Panc1 (cell line): ENCODE data around the gene SFXN3. TPM values are rescaled to one million over a fixed set of nuclear protein-coding genes. Genes with fewer than 3 reads are reported as not detected.

ENCODE experiments used
- ATAC-seq: fragments of 200-7000 bp; cut with Tn5 transposase; 2 replicates; pipeline ENCODE4 v1.9.1; 2020; ENCODE audit warnings: mild to moderate bottlenecking, moderate library complexity
- BruUV-seq: library from RNA; stranded (reverse); fragments of 400-500 nt; replicated peaks from 2 replicates; lab custom pipeline; 2021; lab: Mats Ljungman, UMichigan
- CTCF ChIA-PET: fragments of 300-600 bp; sonication (Branson Sonifier 250); formaldehyde crosslinking; loops from one replicate; lab custom pipeline; 2022; ENCODE audit warnings: antibody characterized with exemption; lab: Charles Lee
- POLR2A ChIA-PET: fragments of 300-600 bp; sonication (Branson Sonifier 250); formaldehyde crosslinking; loops from one replicate; lab custom pipeline; 2022; ENCODE audit warnings: antibody characterized with exemption; lab: Charles Lee
- DNase-seq: peaks from one replicate; pipeline ENCODE4 v3.0.0-alpha.2; 2010; ENCODE audit warnings: low read depth, low spot score
- H3K27ac ChIP-seq: 2 replicates; pipeline ENCODE4 v1.5.1; 2011; ENCODE audit warnings: mild to moderate bottlenecking, low read length, inconsistent platforms
- H3K27me3 ChIP-seq: fragments of 200-500 bp; sonication (Bioruptor generic); 2 replicates; pipeline ENCODE4 v1.6.0; 2014; ENCODE audit warnings: low read length, inconsistent platforms; ENCODE audit not compliant: control insufficient read depth, insufficient read depth
- H3K36me3 ChIP-seq: fragments of 200-500 bp; sonication (Bioruptor generic); 2 replicates; pipeline ENCODE4 v1.5.1; 2014; ENCODE audit warnings: inconsistent platforms, mild to moderate bottlenecking, low read length, moderate library complexity; ENCODE audit not compliant: control insufficient read depth, insufficient read depth
- H3K4me1 ChIP-seq: 2 replicates; pipeline ENCODE4 v1.5.1; 2011; ENCODE audit warnings: inconsistent platforms, mild to moderate bottlenecking, low read length, moderate library complexity; ENCODE audit not compliant: control insufficient read depth, insufficient read depth
- H3K4me3 ChIP-seq, 2 experiments: 2 replicates each; pipeline ENCODE4 v1.5.1; 2011 to 2012; ENCODE audit warnings: low read depth in 2 of 2, low read length in 2 of 2, mild to moderate bottlenecking in 2 of 2, inconsistent platforms in 1 of 2, moderate library complexity in 1 of 2
- H3K9me3 ChIP-seq: fragments of 200-500 bp; sonication (Bioruptor generic); 2 replicates; pipeline ENCODE4 v1.5.1; 2014; ENCODE audit warnings: low read depth, mild to moderate bottlenecking, inconsistent platforms, low read length, moderate library complexity; ENCODE audit not compliant: control insufficient read depth, insufficient read depth
- POLR2AphosphoS5 ChIP-seq: IDR thresholded peaks from 2 replicates; pipeline ENCODE4 v1.6.1; 2012; ENCODE audit warnings: mild to moderate bottlenecking, low read depth, low read length, moderate library complexity
- SIN3A ChIP-seq: IDR thresholded peaks from 2 replicates; pipeline ENCODE4 v1.6.1; 2012; ENCODE audit warnings: low read depth, mild to moderate bottlenecking, low read length, moderate library complexity, borderline replicate concordance; ENCODE audit not compliant: insufficient read depth
- TCF7L2 ChIP-seq: IDR thresholded peaks from 2 replicates; pipeline ENCODE4 v1.6.1; 2011; ENCODE audit warnings: mild to moderate bottlenecking, low read depth, low read length, inconsistent platforms
- in situ Hi-C: cut with HindIII; loops from 2 replicates; pipeline ENCODE4 v1.10.0; 2016; ENCODE audit warnings: low sequenced_read_pairs, low pct_unique_long_range_greater_than_20kb
- intact Hi-C: fragments of 100-400 bp; cut with micrococcal nuclease; formaldehyde crosslinking; loops from one replicate; pipeline ENCODE4 v1.10.0; 2022; ENCODE audit not compliant: unreplicated experiment
- total RNA-seq: library from RNA; stranded (reverse); gene quantifications from one replicate; pipeline ENCODE4 v1.2.1, GENCODE V29; 2021; ENCODE audit not compliant: unreplicated experiment
- TF ChIP-seq, protein P1 (sequence below), 2 experiments: IDR thresholded peaks; 2 replicates each; pipeline ENCODE4 v1.6.1; 2011 to 2012; ENCODE audit warnings: low read depth in 2 of 2, control low read depth in 1 of 2, low read length in 1 of 2, mild to moderate bottlenecking in 1 of 2, moderate library complexity in 1 of 2; ENCODE audit not compliant: insufficient read depth in 1 of 2
- TF ChIP-seq, protein P2 (sequence below): fragments of 450-650 bp; IDR thresholded peaks from 2 replicates; pipeline ENCODE4 v1.5.1; 2017; ENCODE audit warnings: mild to moderate bottlenecking

Gene SFXN3
- total RNA-seq, 1 experiment from 2014 or later, result 15.3 TPM

DNA sequence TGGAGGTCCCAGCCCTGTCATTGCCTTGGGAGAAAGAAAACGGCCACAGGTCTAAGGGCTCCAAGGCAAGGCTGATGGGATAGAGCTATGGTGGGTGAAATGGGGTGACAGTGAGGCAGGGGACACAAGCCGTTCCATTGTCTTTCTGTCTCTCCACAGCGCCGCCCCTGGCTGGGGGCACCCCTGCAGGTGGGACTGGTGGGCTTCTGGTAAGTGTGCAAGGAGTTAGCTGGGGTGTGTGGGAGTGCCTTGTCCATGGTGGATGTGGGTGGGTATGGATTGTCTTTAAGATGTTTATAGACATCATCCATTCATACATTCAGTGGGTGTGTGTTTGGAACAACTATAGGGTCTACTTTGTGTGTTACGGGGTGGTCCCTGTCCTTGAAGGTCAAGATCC is 7.5 kb downstream of the SFXN3 start:
- intact Hi-C loops, result no loop called here
- in situ Hi-C loops, result no loop called here
- Histone ChIP-seq H3K27ac (no peak overlapping the region), H3K9me3 (no peaks in the 10 kb centered on the region), H3K4me1 (peaks cover 15% of the 10 kb centered on the region), H3K27me3 (no peaks in the 10 kb centered on the region), H3K36me3 (no peaks in the 10 kb centered on the region), H3K4me3 (no peak overlapping the region)
- ChIA-PET POLR2A (no interaction called here), CTCF (interaction anchor here (0.8 to 1.5 kb wide), 2 partner anchors 13 to 104 kb away, joined by 3 to 5 read pairs; no protein-coding TSS in a partner anchor)
- no peak for ATAC-seq
- no TSS peak for BruUV-seq
- TF ChIP-seq, protein P1, sequence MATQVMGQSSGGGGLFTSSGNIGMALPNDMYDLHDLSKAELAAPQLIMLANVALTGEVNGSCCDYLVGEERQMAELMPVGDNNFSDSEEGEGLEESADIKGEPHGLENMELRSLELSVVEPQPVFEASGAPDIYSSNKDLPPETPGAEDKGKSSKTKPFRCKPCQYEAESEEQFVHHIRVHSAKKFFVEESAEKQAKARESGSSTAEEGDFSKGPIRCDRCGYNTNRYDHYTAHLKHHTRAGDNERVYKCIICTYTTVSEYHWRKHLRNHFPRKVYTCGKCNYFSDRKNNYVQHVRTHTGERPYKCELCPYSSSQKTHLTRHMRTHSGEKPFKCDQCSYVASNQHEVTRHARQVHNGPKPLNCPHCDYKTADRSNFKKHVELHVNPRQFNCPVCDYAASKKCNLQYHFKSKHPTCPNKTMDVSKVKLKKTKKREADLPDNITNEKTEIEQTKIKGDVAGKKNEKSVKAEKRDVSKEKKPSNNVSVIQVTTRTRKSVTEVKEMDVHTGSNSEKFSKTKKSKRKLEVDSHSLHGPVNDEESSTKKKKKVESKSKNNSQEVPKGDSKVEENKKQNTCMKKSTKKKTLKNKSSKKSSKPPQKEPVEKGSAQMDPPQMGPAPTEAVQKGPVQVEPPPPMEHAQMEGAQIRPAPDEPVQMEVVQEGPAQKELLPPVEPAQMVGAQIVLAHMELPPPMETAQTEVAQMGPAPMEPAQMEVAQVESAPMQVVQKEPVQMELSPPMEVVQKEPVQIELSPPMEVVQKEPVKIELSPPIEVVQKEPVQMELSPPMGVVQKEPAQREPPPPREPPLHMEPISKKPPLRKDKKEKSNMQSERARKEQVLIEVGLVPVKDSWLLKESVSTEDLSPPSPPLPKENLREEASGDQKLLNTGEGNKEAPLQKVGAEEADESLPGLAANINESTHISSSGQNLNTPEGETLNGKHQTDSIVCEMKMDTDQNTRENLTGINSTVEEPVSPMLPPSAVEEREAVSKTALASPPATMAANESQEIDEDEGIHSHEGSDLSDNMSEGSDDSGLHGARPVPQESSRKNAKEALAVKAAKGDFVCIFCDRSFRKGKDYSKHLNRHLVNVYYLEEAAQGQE (IDR thresholded peaks at IDR 0.05; ENCODE audit: insufficient read depth in 1 of 2, low read depth in 2 of 2, low read length in 1 of 2), result no peak
- TF ChIP-seq TCF7L2 (no peak), SIN3A (no peak), POLR2AphosphoS5 (no peak)
- TF ChIP-seq, protein P2, sequence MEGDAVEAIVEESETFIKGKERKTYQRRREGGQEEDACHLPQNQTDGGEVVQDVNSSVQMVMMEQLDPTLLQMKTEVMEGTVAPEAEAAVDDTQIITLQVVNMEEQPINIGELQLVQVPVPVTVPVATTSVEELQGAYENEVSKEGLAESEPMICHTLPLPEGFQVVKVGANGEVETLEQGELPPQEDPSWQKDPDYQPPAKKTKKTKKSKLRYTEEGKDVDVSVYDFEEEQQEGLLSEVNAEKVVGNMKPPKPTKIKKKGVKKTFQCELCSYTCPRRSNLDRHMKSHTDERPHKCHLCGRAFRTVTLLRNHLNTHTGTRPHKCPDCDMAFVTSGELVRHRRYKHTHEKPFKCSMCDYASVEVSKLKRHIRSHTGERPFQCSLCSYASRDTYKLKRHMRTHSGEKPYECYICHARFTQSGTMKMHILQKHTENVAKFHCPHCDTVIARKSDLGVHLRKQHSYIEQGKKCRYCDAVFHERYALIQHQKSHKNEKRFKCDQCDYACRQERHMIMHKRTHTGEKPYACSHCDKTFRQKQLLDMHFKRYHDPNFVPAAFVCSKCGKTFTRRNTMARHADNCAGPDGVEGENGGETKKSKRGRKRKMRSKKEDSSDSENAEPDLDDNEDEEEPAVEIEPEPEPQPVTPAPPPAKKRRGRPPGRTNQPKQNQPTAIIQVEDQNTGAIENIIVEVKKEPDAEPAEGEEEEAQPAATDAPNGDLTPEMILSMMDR, result no peak
- DNase-seq, result no peak

- in situ Hi-C loops, result no loop called here
- ATAC-seq (no peak), DNase-seq (no peak)
- ChIA-PET CTCF (interaction anchor here (0.6 to 4.6 kb wide), 3 partner anchors 11 to 102 kb away, joined by 4 to 49 read pairs (median 37); no protein-coding TSS in a partner anchor), POLR2A (no interaction called here)
- Histone ChIP-seq H3K9me3 (no peaks in the 10 kb centered on the region), H3K36me3 (no peaks in the 10 kb centered on the region), H3K27me3 (no peaks in the 10 kb centered on the region), H3K4me3 (no peak overlapping the region), H3K27ac (no peak overlapping the region), H3K4me1 (peaks cover 21% of the 10 kb centered on the region)
- intact Hi-C loops, result loop anchor here (10.0 kb wide), 1 partner anchor 105 kb away; no protein-coding TSS in a partner anchor
- no TSS peak for BruUV-seq
- TF ChIP-seq, protein P2, result no peak
- TF ChIP-seq SIN3A (no peak), POLR2AphosphoS5 (no peak)
These were observed 9.0 kb downstream of the SFXN3 start for GRCh38 chr10:101040061-101040460.
